Tibial nerve (tissue), 3 donors: Measurements from ENCODE around the gene RANBP10.

Experiments used
- CTCF ChIP-seq, 5 experiments: fragments of 200-600 bp in 3 of 5; fragments of 450-650 bp in 2 of 5; sonication (generic) in 3 of 5; IDR thresholded peaks; one replicate each; pipeline ENCODE4 v1.5.1; 2016 to 2019; ENCODE audit warnings: antibody characterized with exemption in 5 of 5, mild to moderate bottlenecking in 3 of 5, moderate library complexity in 2 of 5
- POLR2A ChIP-seq, 2 donors: fragments of 450-650 bp; IDR thresholded peaks; one replicate each; pipeline ENCODE4 v1.6.1; 2017; ENCODE audit warnings: antibody characterized with exemption in 2 of 2, mild to moderate bottlenecking in 2 of 2, moderate library complexity in 2 of 2

GRCh38 chr16:67846063-67846319 is 39.6 kb upstream of the RANBP10 start:
- TF ChIP-seq CTCF (IDR thresholded peaks at IDR 0.05) (no peak), POLR2A (IDR thresholded peaks at IDR 0.05) (no peak)
